ENCODE results near the gene SCART1. TPM values are rescaled to one million over a fixed set of nuclear protein-coding genes. Genes with fewer than 3 reads are reported as not detected.
A peak's percentile ranks its signal among the peaks of the same experiment; 100 is the strongest.

The SCART1 gene
- total RNA-seq, 1 donor from 2014 or later = 1.4 TPM

DNA sequence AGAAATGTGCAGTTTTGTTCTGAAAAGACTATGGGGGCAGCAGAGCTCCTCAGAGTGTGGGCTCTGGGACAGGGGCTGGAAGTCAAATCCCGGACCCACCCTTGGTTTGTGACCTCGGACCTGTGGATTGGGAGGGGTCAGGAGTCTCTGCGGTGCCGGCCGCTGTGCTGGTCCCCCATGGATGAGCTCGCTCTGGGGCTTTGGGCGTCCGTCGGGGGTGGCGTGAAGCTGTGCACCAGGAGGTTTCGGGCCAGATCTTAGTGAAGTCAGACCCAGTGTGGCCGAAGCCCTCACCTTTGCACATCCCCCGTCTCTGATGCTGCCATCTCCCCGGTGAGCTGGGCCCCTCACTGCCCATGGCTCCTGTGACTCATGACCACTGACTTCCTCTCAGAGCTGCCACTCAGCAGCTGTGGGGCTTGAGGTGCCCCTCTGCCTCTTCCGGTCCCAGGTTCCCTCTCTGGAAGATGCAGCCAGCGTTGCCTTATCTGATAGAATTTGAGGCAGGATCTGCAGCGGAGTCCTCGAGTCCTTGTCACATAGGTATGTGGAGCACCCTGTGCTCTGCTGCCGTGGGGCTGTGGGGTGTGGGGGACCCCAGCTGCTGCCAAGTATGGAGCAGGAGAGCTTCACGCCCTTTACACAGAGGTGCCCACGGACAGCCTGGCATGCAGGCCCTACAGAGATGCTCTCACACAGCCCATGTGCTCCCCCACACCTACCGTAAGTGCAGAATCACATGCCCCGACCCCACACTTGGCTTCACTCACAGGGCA, 11.4 kb upstream of the SCART1 start:
- Mint-ChIP-seq H3K27me3 (ENCODE audit: low read depth) (no peaks in the 10 kb centered on the region), H3K4me3 (no peak overlapping the region), H3K36me3 (ENCODE audit: low read depth) (peaks cover 15% of the 10 kb centered on the region), H3K27ac (ENCODE audit: unreplicated experiment) (no peak overlapping the region), H3K4me1 (no peaks in the 10 kb centered on the region), H3K9me3 (peaks cover 15% of the 10 kb centered on the region)
- TF ChIP-seq CTCF (conservative IDR thresholded peaks at IDR 0.05) = no peak
- DNase-seq (ENCODE audit: low read depth, low spot score) = no peak

GRCh38 chr10:133442967-133443924, 10.5 kb upstream of the SCART1 start:
- Mint-ChIP-seq H3K36me3 (ENCODE audit: low read depth) (peaks cover 19% of the 10 kb centered on the region), H3K9me3 (peaks cover 23% of the 10 kb centered on the region), H3K4me1 (no peaks in the 10 kb centered on the region), H3K27me3 (ENCODE audit: low read depth) (no peaks in the 10 kb centered on the region), H3K4me3 (no peak overlapping the region), H3K27ac (ENCODE audit: unreplicated experiment) (no peak overlapping the region)
- no peak for DNase-seq (ENCODE audit: low read depth, low spot score)
- no peak for TF ChIP-seq CTCF (conservative IDR thresholded peaks at IDR 0.05)

DNA sequence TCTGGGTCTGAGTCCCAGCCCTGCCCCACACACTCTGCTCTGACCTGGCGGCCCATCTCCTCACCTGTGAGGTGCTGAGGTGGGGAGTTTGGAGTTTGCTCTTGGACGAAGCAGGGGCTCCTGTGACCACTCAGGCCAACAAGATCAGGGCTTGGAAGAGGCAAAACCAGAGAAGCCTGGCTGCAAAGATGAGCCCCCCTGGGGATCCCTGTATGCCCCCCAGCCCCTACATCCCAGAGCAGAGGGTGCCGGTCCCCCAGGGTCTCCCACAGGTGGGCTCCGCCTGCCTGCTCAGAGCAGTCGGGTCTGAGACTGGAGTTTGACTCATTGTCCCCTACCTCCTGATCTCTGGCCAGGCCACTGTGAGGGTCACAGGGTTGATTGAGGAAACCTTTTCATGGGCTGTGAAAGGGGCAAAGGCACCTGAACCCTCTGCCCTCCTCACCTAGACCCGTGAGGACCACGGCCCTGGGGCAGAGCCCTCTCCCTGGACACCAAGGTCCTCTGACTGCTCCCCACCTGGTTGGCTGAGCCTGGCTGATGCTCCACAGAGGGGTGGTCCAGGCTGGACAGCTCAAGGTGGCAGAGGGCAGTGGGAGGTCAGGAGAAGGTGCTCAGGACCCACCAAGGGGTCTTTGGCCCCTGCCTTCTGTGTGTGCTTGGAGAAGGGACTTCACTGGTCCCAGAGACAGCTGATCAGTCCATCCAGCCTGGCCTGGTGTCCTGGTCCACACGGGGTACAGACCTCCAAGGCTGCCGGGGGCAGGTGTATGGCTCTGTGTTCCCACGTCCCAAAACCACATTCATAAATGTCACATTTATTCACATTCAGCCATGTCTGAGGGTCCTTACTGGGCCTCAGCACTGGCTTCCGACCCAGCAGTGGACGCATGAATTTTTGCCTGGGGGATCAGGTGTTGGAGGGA, 9.1 kb upstream of the SCART1 start:
- DNase-seq (ENCODE audit: low read depth, low spot score) = no peak
- Mint-ChIP-seq H3K4me3 (no peak overlapping the region), H3K27ac (ENCODE audit: unreplicated experiment) (peak overlapping the region; percentile 19), H3K4me1 (no peaks in the 10 kb centered on the region), H3K27me3 (ENCODE audit: low read depth) (no peaks in the 10 kb centered on the region), H3K9me3 (peaks cover 21% of the 10 kb centered on the region), H3K36me3 (ENCODE audit: low read depth) (peaks cover 21% of the 10 kb centered on the region)
- TF ChIP-seq CTCF (conservative IDR thresholded peaks at IDR 0.05) = no peak

DNA sequence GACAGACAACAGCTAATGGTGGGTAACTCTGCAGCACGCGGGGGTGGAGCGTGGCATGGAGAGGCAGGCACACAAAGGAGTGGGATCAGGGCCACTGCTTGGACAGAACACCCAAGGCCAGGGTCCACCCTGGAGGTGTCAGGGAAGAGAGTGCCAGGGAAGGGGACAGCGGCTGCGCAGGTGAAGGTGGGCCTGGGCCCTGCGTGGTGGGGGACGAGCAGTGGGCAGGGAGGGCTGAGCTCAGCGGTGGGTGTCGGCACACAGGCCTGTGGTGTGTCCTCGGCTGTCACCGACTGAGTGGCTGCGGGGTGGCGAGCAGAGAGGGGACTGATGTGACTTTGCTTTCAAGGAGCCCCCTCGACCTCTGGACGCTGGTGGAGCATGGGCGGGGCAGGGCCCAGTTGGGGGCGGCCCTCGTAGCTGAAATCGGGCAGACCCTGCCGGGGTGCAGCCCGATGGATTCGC, 8.4 kb upstream of the SCART1 start:
- DNase-seq (ENCODE audit: low read depth, low spot score) = no peak
- Mint-ChIP-seq H3K36me3 (ENCODE audit: low read depth) (peaks cover 21% of the 10 kb centered on the region), H3K27me3 (ENCODE audit: low read depth) (no peaks in the 10 kb centered on the region), H3K4me1 (no peaks in the 10 kb centered on the region), H3K9me3 (peaks cover 21% of the 10 kb centered on the region), H3K27ac (ENCODE audit: unreplicated experiment) (peak overlapping the region; percentile 19), H3K4me3 (no peak overlapping the region)
- no peak for TF ChIP-seq CTCF (conservative IDR thresholded peaks at IDR 0.05)

All from neural crest cell (in vitro differentiated cells).